HCT116 (cell line): ENCODE data around the gene ZDHHC22. TPM values are rescaled to one million over a fixed set of nuclear protein-coding genes. Genes with fewer than 3 reads are reported as not detected.

Source experiments
- ATAC-seq: fragments of 200-7000 bp; cut with Tn5 transposase; 2 replicates; pipeline ENCODE4 v1.9.1; 2020; ENCODE audit warnings: mild to moderate bottlenecking, moderate library complexity
- BruUV-seq: library from RNA; stranded (reverse); fragments of 400-500 nt; replicated peaks from 2 replicates; lab custom pipeline; 2021; lab: Mats Ljungman, UMichigan
- CTCF ChIA-PET: fragments of 300-600 bp; sonication (Branson Sonifier 250); formaldehyde crosslinking; loops from one replicate; lab custom pipeline; 2021; ENCODE audit warnings: antibody characterized with exemption; lab: Charles Lee
- POLR2A ChIA-PET: fragments of 300-600, 350-600 bp; sonication (Branson Sonifier 250); formaldehyde crosslinking; loops from one replicate; lab custom pipeline; 2021; ENCODE audit warnings: antibody characterized with exemption; lab: Charles Lee
- RAD21 ChIA-PET, 2 experiments: fragments of 300-600 bp; sonication (Branson Sonifier 250); formaldehyde crosslinking; loops; one replicate each; lab custom pipeline; 2023; ENCODE audit warnings: low total read pairs in 2 of 2; ENCODE audit not compliant: uncharacterized antibody in 2 of 2, unreplicated experiment in 2 of 2, low non-redundant PET in 1 of 2; lab: Charles Lee
- DNase-seq: peaks from one replicate; pipeline ENCODE4 v3.0.0-alpha.2; 2010; ENCODE audit warnings: low read depth, low spot score
- H2AFZ ChIP-seq: fragments of 200-600 bp; shearing (Covaris generic), sonication (generic); 2 replicates; pipeline ENCODE4 v1.6.1; 2017; ENCODE audit warnings: low read depth, mixed run types, mixed read lengths, antibody characterized with exemption, low read length; ENCODE audit not compliant: poor library complexity, severe bottlenecking
- H3K27ac ChIP-seq: 2 replicates; pipeline ENCODE4 v1.5.1; 2012; ENCODE audit warnings: low read depth, low read length
- H3K27me3 ChIP-seq: fragments of 200-600 bp; sonication (generic); 2 replicates; pipeline ENCODE4 v1.6.1; 2016; ENCODE audit warnings: mixed run types, low read length, mixed read lengths; ENCODE audit not compliant: insufficient read depth
- H3K36me3 ChIP-seq, 2 experiments: fragments of 200-500 bp in 1 of 2; fragments of 200-600 bp in 1 of 2; sonication (Bioruptor generic) in 1 of 2; sonication (generic) in 1 of 2; 2 replicates each; pipeline versions ENCODE4 v1.5.1 to v1.6.1; 2014 to 2016; ENCODE audit warnings: low read length in 2 of 2, inconsistent platforms in 1 of 2, mixed read lengths in 1 of 2, mixed run types in 1 of 2; ENCODE audit not compliant: insufficient read depth in 2 of 2, control insufficient read depth in 1 of 2
- H3K4me1 ChIP-seq, 2 experiments: fragments of 200-600 bp in 1 of 2; sonication (generic) in 1 of 2; 2 replicates each; pipeline versions ENCODE4 v1.5.1 to v1.6.1; 2012 to 2017; ENCODE audit warnings: low read length in 2 of 2, inconsistent platforms in 1 of 2, mild to moderate bottlenecking in 1 of 2, mixed read lengths in 1 of 2, mixed run types in 1 of 2, moderate library complexity in 1 of 2; ENCODE audit not compliant: insufficient read depth in 2 of 2, control insufficient read depth in 1 of 2
- H3K4me2 ChIP-seq: fragments of 200-600 bp; sonication (generic); 2 replicates; pipeline ENCODE4 v1.6.1; 2017; ENCODE audit warnings: mixed run types, low read length, mixed read lengths
- H3K4me3 ChIP-seq, 2 experiments: fragments of 200-600 bp in 1 of 2; sonication (generic) in 1 of 2; replicated peaks in 1 of 2; 2 replicates each; pipeline ENCODE4 v1.5.1; 2011 to 2016; ENCODE audit warnings: low read length in 2 of 2, control low read depth in 1 of 2, low read depth in 1 of 2, mild to moderate bottlenecking in 1 of 2, mixed read lengths in 1 of 2, mixed run types in 1 of 2
- H3K79me2 ChIP-seq: fragments of 200-600 bp; sonication (generic); 2 replicates; pipeline ENCODE4 v1.6.1; 2017; ENCODE audit warnings: mild to moderate bottlenecking, mixed run types, low read length, moderate library complexity, mixed read lengths; ENCODE audit not compliant: insufficient read depth
- H3K9ac ChIP-seq: fragments of 200-600 bp; sonication (generic); 2 replicates; pipeline ENCODE4 v1.6.1; 2016; ENCODE audit warnings: low read length, mixed read lengths
- H3K9me2 ChIP-seq: fragments of 200-600 bp; sonication (generic), shearing (Covaris generic); 2 replicates; pipeline ENCODE4 v1.6.1; 2017; ENCODE audit warnings: mixed run types, mild to moderate bottlenecking, moderate library complexity; ENCODE audit not compliant: insufficient read depth
- H3K9me3 ChIP-seq, 2 experiments: fragments of 200-500 bp in 1 of 2; fragments of 200-600 bp in 1 of 2; sonication (Bioruptor generic) in 1 of 2; sonication (generic) in 1 of 2; 2 replicates each; pipeline ENCODE4 v1.6.1; 2014 to 2017; ENCODE audit warnings: low read length in 2 of 2, mixed read lengths in 2 of 2, inconsistent platforms in 1 of 2, low read depth in 1 of 2, mild to moderate bottlenecking in 1 of 2, mixed run types in 1 of 2, moderate library complexity in 1 of 2; ENCODE audit not compliant: control insufficient read depth in 1 of 2, insufficient read depth in 1 of 2
- H4K20me1 ChIP-seq: fragments of 200-600 bp; sonication (generic), shearing (Covaris generic); 2 replicates; pipeline ENCODE4 v1.6.1; 2017; ENCODE audit warnings: mixed run types, mild to moderate bottlenecking, moderate library complexity; ENCODE audit not compliant: insufficient read depth
- CBX3 ChIP-seq: IDR thresholded peaks from 2 replicates; pipeline ENCODE4 v1.6.1; 2012; ENCODE audit warnings: low read depth
- CEBPB ChIP-seq: IDR thresholded peaks from 2 replicates; pipeline ENCODE4 v1.6.1; 2012; ENCODE audit warnings: low read depth
- ELF1 ChIP-seq: IDR thresholded peaks from 2 replicates; pipeline ENCODE4 v1.6.1; 2012; ENCODE audit warnings: low read depth, borderline replicate concordance
- JUND ChIP-seq: IDR thresholded peaks from 2 replicates; pipeline ENCODE4 v1.6.1; 2012
- POLR2AphosphoS5 ChIP-seq: IDR thresholded peaks from 2 replicates; pipeline ENCODE4 v1.6.1; 2011; ENCODE audit warnings: mild to moderate bottlenecking, low read depth, low read length, moderate library complexity
- RAD21 ChIP-seq: IDR thresholded peaks from 2 replicates; pipeline ENCODE4 v1.6.1; 2012; ENCODE audit warnings: low read depth, mild to moderate bottlenecking
- REST ChIP-seq: IDR thresholded peaks from 2 replicates; pipeline ENCODE4 v1.6.1; 2012; ENCODE audit warnings: low read depth
- TCF7L2 ChIP-seq: IDR thresholded peaks from 2 replicates; pipeline ENCODE4 v1.7.0; 2011; ENCODE audit warnings: borderline replicate concordance, inconsistent platforms; ENCODE audit not compliant: insufficient read depth, insufficient read length; ENCODE audit errors: extremely low read depth
- ZBTB33 ChIP-seq: IDR thresholded peaks from 2 replicates; pipeline ENCODE4 v1.6.1; 2011; ENCODE audit warnings: mild to moderate bottlenecking, low read length, moderate library complexity; ENCODE audit not compliant: insufficient replicate concordance; ENCODE audit errors: extremely low read depth
- ZFX ChIP-seq: fragments of 450-650 bp; IDR thresholded peaks from 2 replicates; pipeline ENCODE4 v1.6.1; 2017
- ZNF274 ChIP-seq: fragments of 200-500 bp; sonication (Bioruptor generic); IDR thresholded peaks from 2 replicates; pipeline ENCODE4 v1.6.1; 2014; ENCODE audit warnings: mild to moderate bottlenecking, low read depth, low read length, inconsistent platforms
- intact Hi-C: fragments of 100-400 bp; cut with micrococcal nuclease; formaldehyde crosslinking; loops from 2 replicates; pipeline ENCODE4 v1.10.0; 2022
- total RNA-seq: library from RNA; stranded (reverse); gene quantifications from one replicate; pipeline ENCODE4 v1.2.1, GENCODE V29; 2021; ENCODE audit not compliant: unreplicated experiment

ZDHHC22 gene
- total RNA-seq, 1 experiment from 2014 or later = 0.10 TPM

- no peaks in the 10 kb centered on the region for H3K79me2 ChIP-seq
- H3K4me3 ChIP-seq = no peak overlapping the region
- H3K27ac ChIP-seq = no peak overlapping the region
- no peak for DNase-seq
- intact Hi-C loops = no loop called here
- H3K9me3 ChIP-seq = 0 out of 4 replicates have a peak, but pooled peaks cover 3 to 7% of the 10 kb centered on the region in 2 experiments
- no TSS peak for BruUV-seq
- H3K9ac ChIP-seq = no peak overlapping the region
- TF ChIP-seq ZFX (no peak), ZBTB33 (no peak), ELF1 (no peak), CEBPB (no peak), JUND (no peak), CBX3 (no peak), REST (no peak), RAD21 (no peak), TCF7L2 (no peak), ZNF274 (no peak), POLR2AphosphoS5 (no peak)
- ATAC-seq = no peak
- CTCF ChIA-PET = interaction anchor here (0.9 to 2.6 kb wide), 3 partner anchors 10 to 214 kb away, joined by 3 to 10 read pairs (median 7); no protein-coding TSS in a partner anchor
- RAD21 ChIA-PET = no interaction called here
- no peaks in the 10 kb centered on the region for H3K36me3 ChIP-seq
- H3K4me1 ChIP-seq = peaks cover 22 to 27% of the 10 kb centered on the region in 2 experiments
- no peaks in the 10 kb centered on the region for H4K20me1 ChIP-seq
- POLR2A ChIA-PET = no interaction called here
- no peak overlapping the region for H2AFZ ChIP-seq
- no peak overlapping the region for H3K4me2 ChIP-seq
- H3K9me2 ChIP-seq = no peaks in the 10 kb centered on the region
- no peaks in the 10 kb centered on the region for H3K27me3 ChIP-seq
These were observed 54.6 kb downstream of the ZDHHC22 start for GRCh38 chr14:77086951-77087350.
